Kidney tubule cell (primary cell): ENCODE measurements around the gene BRINP1.

ENCODE experiments used
- DNase-seq: peaks from one replicate; pipeline ENCODE4 v3.0.0-alpha.2; 2018; ENCODE audit warnings: low spot score

BRINP1 gene

DNA sequence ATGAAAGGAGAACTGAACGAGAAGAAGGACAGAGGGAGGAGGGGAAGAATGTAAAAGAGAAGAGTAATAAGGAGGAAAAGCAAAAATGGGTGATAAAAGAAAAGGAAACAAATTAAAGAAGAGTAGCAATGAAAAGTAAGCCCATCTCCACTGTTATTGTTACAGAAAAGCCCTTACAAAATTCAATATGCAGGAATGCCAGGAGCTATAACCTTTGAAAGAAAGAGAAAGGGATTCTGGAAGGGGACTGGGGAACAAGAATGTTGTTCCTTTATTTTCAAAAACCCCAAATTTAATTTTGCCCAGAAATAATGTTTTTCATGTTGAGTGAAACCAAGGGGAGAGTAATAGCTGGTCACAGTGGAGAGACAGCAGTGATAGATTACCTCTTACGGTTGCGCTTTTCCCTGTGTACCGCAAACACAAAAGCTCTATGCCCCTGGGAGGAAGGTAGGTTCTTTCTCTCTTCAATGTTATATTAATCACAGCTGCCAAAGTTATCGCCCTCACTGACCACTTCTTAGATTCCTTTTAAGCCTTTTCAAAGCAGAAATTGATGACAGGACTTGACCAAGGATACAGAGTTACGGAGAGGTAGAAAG lies 86.7 kb downstream of the BRINP1 start:
- DNase-seq, result no peak

DNA sequence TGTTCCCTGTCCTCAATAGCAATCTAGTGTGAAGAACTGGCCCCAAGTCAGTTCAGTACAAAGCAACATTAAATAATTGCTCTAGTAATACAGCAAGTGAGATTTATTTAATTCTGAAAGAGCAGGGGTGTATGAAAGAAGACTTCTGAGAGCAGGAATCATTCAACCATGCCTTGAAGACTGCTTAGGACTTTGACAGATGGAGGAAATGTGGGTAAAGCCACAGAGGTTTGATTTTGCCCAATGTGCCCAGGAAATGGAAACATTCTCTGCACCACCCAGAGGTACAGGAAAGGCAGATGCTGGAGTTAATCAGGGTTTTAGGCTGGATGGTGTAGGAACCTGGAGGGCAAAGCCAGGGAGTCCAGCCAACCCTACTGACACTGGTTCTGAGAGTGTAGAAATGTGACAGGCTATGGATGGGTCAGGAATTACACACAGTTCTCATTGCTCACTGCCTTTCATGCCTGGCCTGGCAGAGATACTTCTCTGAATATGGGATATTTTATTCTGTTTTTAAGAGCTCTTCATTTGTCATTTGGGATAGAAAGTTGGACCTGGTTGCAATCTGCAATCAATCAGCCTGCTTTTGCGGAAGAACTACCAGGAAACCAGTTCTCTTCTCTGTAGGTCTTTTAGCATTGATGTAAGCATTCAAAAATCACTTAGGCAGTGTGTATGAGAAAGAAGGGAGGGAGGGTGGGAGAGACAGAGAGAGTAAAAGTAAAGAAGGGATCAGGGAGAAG lies 88.3 kb downstream of the BRINP1 start:
- peak; percentile 12 for DNase-seq

DNA sequence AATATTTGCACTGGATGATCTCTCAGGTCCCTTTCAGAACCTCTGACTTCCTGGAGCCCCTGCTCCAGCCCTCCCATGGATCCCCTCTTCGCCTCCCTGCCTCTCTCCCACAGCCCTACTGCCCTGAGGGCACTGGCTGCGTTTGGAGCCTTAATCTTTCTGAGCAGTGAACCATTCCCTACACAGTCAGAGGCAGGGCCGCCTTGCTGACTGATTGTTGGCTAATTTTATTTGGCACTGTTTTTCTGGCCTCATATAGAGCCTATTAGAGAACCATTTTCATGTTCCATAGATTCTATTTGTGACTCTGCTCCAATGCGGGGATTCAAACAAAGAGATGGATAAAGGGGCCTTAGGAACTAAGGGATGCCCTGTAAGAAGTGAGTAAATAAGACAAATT lies 91.1 kb downstream of the BRINP1 start:
- peak; percentile 34 for DNase-seq

DNA sequence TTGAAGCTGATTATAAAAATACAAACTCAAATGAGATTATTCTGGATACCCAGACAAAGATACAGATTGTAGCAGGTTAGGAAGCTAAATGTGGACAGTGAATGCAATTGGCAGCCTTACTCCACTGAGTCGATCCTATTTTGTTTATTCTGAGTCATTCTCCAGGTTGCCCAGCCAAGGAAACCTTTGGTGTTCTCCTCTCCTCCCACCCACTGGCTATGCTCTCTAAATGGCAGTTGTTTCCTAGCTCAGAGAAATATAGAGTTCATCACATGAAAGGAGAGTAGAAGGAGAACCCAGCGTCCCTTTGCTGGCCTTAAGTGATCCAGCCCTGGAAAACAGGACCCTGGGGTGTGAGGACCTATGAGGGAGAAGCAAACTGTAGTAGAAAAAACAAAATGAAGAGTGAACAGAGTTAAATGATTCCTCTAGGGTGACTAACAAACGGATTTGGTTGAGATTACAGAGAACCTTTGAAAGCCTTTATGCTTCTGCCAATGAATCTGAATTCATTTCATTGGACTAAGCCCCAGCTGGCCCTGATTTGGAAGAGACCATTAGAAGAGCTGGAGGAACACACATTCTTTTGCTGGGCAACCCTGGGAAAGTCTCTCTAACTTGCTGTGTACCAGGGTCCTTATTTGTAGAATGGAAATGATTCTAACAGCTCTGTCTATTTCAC lies 95.1 kb downstream of the BRINP1 start:
- peak; percentile 77 for DNase-seq

DNA sequence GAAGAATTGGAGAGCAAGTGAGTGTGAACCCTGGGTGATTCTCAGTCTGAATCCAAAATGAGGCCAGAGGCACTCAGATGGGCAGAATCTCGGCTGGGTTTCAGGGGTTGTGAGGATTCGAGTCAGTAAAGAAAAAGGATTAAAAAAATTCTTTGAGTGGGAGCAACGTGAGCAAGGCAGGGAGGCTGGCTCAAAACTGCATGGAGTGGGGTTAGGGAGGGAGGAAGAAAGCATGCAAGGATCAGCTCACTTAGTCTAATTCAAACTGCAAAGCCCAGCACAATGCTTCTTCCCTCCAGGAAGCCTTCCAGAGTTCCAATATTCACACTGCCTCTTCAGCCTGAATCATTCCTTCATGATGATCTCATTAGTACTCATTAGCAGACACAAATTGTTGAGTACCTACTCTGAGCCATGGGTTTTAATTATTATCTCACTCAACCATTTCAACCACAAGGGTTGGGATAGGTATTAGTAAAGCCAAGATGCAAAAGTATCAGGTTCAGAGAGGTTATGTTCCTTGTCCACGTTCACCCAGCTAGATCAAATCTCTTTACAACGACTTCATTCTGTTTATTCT lies 95.8 kb downstream of the BRINP1 start:
- DNase-seq, result peak; percentile 84

DNA sequence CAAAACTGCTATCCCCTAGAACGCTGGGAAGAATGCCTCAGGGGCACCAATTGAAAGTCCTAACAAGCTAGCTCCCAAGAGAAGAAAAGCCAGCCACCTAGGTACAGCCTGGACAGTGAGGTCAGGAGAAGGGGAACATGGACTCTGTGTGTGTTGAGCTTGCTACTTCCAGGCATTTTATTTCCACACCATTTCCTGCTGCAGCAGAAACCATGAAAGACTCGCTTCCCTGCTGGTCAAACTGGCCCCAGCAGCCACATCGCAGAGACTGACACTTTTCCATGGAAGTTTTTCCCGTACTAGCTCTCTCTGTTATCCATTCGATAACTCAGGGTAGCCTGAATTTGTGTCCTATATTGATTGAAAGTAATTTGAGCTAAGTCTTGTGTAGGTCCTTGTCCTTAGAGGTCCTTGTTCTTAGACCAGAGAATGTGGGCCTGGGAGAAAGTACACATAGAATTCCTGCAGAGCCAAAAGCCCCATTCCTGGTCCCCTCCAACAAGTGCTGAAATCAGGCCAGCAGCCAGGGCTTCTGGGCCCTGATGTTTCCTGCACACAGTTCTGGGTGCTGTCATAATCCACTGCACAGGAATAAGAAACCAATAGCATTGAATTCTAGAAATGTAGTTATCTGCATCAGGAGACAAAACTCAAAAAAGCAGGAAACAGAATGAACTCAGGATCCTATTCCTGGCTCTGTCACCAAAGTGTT lies 96.6 kb downstream of the BRINP1 start:
- DNase-seq, result peak; percentile 35

DNA sequence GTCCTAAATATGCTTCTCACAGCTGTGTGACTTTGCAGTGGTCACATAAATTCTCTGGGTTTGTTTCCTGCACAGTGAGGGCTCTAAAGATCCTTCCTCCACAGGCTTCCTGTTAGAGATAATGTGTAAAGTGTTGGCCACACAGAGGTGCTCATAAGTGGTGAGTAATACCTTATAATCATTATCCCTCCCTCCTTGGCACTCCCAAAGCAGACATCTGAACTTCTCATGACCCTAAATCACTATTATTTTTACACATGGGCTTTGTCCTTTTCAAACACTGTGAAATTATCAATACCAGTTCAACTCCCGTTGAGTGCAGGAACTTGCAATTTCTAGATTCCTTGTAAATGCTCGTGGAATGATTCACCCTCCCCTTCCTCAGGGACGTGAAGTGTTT lies 100.2 kb downstream of the BRINP1 start:
- peak; percentile 94 for DNase-seq

DNA sequence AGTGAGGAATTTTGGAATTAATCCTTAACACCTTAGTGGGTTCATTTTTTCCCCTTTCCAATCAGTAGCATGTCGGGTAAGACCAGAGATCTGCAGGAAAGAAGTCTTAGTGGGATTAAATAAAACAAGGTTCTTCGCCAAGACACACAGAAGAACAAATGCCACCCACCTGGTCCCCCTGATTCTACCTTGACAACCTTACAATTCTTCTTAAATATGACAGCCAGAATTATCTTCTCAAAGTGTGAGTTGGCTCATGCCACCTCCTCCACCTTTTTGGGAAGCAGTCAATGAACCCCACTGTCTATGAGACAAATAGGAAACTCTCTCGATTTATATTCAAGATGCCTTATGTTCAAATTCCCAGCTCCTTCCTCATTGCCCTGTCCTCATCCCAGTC lies 105.1 kb downstream of the BRINP1 start:
- DNase-seq, result no peak

DNA sequence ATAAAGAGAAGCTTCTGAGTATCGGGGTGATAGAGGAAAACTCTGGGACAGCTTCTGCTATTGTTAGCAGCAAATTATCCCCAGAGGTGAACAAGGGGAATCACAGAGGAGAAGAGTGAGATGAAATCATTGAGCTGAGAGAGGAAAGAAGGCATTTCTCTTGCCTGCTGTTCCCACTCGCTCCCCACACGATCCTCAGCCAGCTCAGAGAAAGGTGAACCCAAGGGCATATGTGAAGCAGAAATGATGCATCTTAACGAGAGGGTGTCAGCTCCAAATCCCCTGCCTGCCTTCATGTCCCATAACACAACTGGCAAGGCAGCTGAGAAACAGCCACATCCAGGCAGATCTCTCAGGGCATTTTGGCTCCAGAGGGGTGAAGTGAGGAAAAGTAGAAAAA lies 111.6 kb downstream of the BRINP1 start:
- DNase-seq, result no peak

DNA sequence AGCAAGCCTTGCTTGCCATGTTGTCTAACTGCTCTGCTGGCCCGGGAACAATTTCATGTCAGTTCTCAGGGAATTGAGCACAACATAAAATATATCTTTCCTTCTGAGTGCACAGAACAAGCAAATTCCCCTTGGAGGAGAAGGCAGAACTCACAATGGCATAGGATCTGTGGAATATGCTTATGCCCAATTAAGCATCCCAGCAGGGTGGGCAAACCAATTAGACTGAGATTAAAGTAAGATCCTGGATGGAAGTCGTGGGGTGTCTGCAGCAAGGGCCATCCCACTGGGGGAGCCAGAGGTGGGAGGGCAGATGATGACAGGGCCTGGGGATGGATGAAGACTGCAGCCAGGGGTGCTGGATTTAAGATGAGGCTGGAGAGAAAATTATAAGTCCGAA lies 114.1 kb downstream of the BRINP1 start:
- DNase-seq, result no peak

DNA sequence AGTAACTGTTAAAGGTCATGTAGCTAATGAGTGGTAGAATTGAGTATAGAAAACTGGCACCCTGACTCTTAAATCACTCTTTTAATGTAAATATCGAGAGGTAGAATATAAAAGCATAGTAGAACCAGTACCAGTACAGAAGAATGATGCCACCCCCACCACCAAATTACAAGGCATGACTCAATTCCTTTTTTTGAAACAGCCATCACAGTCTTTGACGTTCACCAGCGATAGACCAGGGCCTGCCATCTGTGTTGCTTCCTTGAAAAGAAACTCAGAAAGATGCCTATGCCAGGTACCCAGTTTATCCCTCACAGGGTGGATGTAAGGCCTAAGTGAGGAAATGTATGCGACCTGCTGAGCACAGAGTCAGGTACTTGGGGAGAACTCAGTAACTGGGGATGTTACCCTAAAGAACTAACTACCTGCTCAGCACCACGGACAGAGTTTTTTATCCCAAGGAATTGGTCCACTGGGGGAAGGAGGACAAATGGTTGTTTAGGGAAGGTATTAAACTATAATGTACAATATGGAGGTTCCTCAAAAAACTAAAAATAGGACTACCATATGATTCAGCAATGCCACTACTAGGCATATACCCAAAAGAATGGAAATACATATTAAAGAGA lies 116.5 kb downstream of the BRINP1 start:
- no peak for DNase-seq

DNA sequence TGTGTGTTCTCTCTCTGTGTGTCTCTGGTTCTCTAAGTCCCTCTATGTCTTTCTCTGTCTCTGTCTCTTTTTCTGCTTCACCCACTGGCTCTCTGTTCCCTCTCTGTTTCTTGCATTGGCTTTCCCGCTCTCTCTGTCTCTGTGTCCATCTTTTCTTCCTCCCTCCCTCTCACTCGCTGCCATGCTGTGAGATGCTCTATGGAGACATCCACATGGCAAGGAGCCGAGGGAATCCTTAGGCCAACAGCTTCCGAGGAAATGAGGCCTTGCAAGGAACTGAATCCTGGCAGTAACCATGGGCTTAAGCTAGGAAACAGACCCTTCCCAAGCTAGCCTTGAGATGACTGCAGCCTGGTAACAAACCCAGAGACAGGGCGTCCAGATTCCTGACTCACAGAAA lies 117.3 kb downstream of the BRINP1 start:
- no peak for DNase-seq

DNA sequence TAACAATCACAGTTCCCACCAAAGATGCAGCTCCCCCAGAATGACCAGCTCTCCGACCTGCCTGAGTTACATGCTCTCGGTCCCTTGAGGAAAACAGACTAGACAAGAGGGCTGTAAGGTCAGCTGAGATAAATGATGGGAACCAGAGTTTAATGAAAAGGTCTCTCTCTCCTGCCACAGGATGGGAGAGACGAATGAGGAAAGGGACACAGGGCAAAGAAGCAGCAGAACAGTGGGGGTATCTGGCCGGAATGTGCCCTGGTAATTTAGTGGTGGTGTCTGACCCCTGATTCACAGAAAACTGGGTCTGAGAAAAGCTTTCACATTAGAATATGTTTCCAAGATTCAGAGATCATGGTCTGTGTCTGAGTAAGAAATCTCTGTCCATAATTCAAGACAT lies 118.5 kb downstream of the BRINP1 start:
- no peak for DNase-seq

DNA sequence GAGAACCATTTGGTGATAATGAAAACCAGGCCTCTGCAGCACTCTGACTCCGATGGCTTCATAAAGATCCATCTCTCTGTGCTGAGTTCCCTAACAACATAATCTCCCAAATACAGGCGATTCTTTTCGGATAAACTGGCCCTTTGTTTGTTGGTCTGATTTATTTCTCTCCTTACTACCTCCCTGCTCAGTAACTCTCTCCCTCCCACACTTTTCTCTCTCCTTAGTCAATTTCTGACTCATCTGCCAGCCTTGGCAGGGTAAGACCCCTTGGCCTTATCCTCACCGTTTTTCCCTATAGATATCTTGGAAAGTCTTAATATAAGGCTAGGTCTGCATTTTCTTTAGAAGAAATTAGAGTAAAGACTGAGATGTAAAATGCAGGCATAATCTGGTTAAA lies 128.7 kb downstream of the BRINP1 start:
- peak; percentile 5 for DNase-seq

DNA sequence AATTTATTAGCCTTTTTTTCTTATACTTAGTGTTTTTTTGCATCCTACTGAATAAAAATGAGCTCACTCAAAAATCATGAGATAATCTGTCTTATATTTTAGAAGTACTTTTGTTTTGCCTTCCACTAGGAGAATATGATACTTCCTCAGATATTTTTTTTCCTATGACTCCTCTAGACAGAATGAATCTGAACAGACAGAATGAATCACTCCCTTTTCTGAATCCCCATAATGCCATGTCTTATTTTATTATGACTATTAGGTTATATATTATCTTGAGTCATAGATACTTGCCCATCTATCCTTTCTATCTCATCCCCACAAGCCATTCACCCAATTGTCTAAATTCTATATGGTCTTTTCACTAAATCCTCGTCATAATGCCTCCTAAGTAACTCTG lies 134.6 kb downstream of the BRINP1 start:
- peak; percentile 75 for DNase-seq

DNA sequence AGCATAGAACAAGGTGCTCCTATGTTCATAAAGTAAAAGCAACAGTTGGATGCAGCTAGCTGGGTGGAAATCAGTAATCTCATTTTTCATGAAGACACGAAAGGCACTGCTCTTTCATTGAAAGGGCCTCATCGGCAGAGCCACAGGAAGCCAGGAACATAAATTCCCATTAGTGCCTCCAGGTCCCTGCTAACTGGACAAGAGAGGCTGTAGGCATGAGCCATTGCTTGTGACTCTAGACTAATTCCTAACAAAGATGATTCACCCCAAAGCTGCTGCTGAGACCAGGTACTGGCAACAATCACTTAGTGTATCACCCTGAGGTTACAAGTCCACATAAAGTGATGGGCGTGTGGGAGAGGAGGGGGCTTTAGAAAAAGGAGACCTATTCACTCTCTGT lies 141.8 kb downstream of the BRINP1 start:
- peak; percentile 67 for DNase-seq

DNA sequence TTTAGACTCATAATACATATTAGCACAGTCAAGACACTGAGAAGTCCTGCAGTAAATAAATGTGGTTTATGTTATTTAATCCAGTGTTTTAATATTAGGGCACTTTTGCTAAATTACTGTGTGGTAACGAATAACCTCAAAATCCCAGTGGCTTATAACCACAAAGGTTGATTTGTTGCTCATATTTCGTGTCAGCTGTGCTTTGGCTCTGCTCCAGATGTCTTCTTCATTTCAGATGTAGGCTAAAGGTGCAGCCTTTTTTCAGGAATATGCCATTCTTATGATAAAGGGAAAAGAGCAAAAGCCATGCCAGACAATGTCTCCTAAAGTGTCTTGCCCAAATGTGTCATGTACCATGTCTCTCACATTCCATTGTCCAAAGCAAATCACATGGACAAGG lies 144.8 kb downstream of the BRINP1 start:
- DNase-seq, result no peak

DNA sequence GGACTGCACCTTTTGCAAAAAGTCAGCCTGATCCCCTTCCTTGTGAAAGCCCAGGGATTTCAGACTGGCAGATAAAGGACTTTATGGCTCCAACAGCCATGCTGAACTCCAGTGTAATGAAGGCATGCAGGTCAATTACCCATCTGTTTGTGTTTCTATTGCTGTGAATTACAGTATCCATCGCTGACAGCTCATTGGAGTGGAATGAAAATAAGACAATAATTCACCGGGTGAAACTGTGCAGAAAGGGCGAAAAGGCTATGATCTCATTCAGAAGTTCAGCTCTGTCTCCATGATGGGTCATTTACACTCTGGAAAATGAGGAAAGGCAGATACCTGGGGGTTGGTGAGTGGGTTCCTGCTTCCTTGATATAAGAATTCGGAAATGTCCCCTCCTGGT lies 148.0 kb downstream of the BRINP1 start:
- peak; percentile 93 for DNase-seq

DNA sequence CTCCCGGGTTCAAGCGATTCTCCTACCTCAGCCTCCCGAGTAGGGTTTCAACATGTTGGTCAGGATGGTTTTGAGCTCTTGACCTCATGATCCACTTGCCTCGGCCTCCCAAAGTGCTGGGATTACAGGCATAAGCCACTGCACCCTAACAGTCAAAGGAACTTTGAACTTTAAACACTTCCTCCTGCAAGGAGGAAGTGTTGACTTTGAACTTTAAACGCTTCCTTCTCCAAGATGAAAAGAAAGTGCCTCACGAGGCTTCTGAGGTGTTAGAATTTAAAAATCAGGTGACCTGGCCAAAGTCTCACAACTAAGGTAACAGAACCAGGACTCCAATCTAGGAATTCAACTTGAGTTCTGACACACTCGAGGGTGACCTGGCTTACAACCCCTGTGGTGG lies 150.9 kb downstream of the BRINP1 start:
- DNase-seq, result no peak

DNA sequence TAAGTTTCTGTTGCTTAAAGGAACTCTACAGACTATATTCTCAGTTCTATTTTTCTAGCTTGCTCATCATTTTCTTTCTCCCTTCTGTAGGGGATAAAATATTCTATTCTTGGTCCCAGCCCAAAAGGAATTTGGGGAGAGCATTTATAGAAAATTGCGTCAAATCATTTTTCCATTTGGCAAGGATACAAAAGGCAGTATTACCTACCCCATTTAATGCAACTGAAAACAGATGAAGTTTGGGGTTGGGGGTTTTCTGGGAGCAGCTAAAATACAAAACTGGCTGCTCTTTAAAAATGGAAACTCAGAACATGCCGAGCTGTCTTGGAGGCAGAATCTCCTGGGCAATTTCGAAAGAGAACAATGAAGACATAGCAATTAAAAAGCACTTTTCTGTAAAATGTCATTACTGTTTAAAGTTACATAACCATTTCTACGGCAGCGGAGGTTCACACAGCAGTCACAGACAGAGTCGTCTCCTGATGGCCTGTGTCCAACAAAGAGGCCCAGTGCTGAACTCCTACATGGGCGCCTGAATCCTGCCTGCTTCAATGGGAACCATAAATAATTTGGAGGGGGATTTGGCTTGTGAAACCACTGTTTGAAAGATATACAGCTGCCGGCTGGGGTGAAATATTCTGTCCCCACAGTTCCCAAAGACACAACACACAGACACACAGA lies 152.4 kb downstream of the BRINP1 start:
- DNase-seq, result no peak

DNA sequence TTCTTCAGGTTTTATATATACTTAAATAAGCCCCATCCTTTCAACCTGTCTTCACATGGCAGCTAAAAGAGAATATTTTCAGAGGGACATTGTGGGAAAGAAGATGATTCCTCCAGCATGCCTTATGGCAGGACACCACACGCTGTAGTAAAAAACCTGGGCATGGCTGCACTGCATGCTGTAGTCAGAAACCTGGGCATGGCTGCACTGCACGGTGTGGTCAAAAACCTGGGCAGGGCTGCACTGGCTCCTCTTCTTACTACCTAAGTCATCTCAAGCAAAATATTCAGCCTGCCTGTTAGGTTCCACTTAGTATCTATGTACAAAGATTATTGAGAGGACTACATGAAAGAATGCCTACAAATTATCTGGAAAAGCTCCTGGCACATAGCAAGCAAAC lies 153.6 kb downstream of the BRINP1 start:
- no peak for DNase-seq
